NOMO-1 treated with dmso at 0.1 percent for 144 hours (cell line): ENCODE data around the gene SIPA1L2.

Experiments
- DNase-seq: peaks from one replicate; lab custom pipeline; 2025; ENCODE audit not compliant: unreplicated experiment; lab: John Stamatoyannopoulos, UW

SIPA1L2 gene

GRCh38 chr1:232644209-232644608 lies 14.3 kb upstream of the SIPA1L2 start:
- no peak for DNase-seq

GRCh38 chr1:232643251-232643650 lies 13.3 kb upstream of the SIPA1L2 start:
- no peak for DNase-seq

- DNase-seq: no peak
Measured at GRCh38 chr1:232641507-232641906, 11.6 kb upstream of the SIPA1L2 start.

GRCh38 chr1:232636799-232637198 lies 6.9 kb upstream of the SIPA1L2 start:
- no peak for DNase-seq

- DNase-seq: peak; percentile 15
Measured at GRCh38 chr1:232635778-232636356, 5.9 kb upstream of the SIPA1L2 start.

GRCh38 chr1:232635279-232635678 lies 5.3 kb upstream of the SIPA1L2 start:
- DNase-seq: no peak

GRCh38 chr1:232634096-232634495 lies 4.2 kb upstream of the SIPA1L2 start:
- DNase-seq: peak; percentile 55

GRCh38 chr1:232630894-232631195 lies 912 bp upstream of the SIPA1L2 start:
- no peak for DNase-seq

GRCh38 chr1:232629250-232630046 lies 485 bp downstream of the SIPA1L2 start:
- DNase-seq: no peak

GRCh38 chr1:232628335-232629249 lies 1.3 kb downstream of the SIPA1L2 start:
- DNase-seq: peak; percentile 10

GRCh38 chr1:232627645-232628334 lies 2.1 kb downstream of the SIPA1L2 start:
- no peak for DNase-seq

- no peak for DNase-seq
Measured at GRCh38 chr1:232627171-232627570, 2.8 kb downstream of the SIPA1L2 start.

GRCh38 chr1:232626452-232626851 lies 3.5 kb downstream of the SIPA1L2 start:
- DNase-seq: no peak

- DNase-seq: no peak
Measured at GRCh38 chr1:232625319-232625868, 4.5 kb downstream of the SIPA1L2 start.

GRCh38 chr1:232624546-232625281 lies 5.2 kb downstream of the SIPA1L2 start:
- DNase-seq: no peak

- no peak for DNase-seq
Measured at GRCh38 chr1:232622981-232623380, 7.0 kb downstream of the SIPA1L2 start.

- no peak for DNase-seq
Measured at GRCh38 chr1:232622378-232622777, 7.6 kb downstream of the SIPA1L2 start.

- peak; percentile 49 for DNase-seq
Measured at GRCh38 chr1:232621050-232621449, 8.9 kb downstream of the SIPA1L2 start.

- peak; percentile 56 for DNase-seq
Measured at GRCh38 chr1:232620356-232620969, 9.5 kb downstream of the SIPA1L2 start.

GRCh38 chr1:232617237-232617636 lies 12.7 kb downstream of the SIPA1L2 start:
- DNase-seq: no peak
